DMS53 treated with DMSO at 0.1 percent for 48 hours (cell line): ENCODE measurements around the gene LRFN4.

ENCODE experiments used
- DNase-seq: peaks from one replicate; lab custom pipeline; 2025; ENCODE audit not compliant: unreplicated experiment; lab: John Stamatoyannopoulos, UW

LRFN4 gene

GRCh38 chr11:66858186-66858938 lies 1.5 kb downstream of the LRFN4 start:
- no peak for DNase-seq

GRCh38 chr11:66858939-66859685 lies 2.2 kb downstream of the LRFN4 start:
- no peak for DNase-seq

DNA sequence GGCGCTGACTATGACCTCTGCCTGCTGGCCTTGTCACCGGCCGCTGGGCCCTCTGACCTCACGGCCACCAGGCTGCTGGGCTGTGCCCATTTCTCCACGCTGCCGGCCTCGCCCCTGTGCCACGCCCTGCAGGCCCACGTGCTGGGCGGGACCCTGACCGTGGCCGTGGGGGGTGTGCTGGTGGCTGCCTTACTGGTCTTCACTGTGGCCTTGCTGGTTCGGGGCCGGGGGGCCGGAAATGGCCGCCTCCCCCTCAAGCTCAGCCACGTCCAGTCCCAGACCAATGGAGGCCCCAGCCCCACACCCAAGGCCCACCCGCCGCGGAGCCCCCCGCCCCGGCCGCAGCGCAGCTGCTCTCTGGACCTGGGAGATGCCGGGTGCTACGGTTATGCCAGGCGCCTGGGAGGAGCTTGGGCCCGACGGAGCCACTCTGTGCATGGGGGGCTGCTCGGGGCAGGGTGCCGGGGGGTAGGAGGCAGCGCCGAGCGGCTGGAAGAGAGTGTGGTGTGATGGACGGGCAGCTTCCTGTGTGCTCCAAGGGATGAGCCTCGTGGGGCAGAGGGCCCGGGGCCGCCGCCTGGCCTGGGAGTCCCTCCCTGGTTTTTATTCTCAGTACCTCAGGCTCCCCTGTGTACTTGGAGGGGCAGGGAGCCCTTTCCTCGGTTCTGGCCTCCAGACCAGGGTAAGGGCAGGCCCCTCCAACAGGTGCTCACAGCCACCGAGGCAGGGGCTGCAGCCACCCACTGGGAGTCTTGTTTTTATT lies 3.0 kb downstream of the LRFN4 start:
- no peak for DNase-seq

- no peak for DNase-seq
These were observed 3.6 kb downstream of the LRFN4 start for GRCh38 chr11:66860449-66860831.

DNA sequence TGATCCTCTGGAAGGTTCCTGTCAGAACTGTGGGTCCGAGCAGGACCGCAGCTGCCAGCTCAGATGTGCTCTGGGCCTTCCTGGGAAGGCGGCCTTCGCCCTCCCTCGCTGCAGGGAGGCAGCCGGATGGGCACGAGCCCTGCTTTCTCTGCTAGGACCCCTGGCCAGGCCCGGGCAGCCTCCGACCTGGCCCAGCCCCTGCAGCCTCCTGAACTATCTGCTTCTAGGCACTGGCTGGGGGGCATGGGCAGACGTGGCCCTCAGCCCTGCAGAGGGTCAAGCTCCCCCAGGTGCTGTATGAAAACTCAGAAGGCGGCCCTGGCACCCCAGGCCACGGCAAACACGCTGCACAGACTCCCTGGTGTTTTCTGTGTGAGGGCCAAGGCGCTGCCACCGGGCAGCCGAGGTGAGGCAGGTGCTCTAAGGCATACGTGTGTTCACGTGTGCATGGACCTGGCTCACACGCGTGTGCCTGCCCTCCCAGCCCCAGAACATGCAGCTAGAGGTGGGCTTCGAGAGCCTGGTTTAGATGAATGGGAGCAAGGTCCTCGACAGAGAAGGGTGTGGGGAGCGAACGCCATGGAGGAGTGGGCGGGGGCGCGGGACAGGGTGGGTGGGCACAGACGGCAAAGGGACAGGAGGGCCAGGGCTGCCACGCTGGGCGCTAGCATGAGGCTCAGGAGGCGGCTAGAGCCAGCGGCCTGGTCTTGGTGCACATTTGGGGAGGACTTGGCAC lies 4.3 kb downstream of the LRFN4 start:
- DNase-seq: no peak

DNA sequence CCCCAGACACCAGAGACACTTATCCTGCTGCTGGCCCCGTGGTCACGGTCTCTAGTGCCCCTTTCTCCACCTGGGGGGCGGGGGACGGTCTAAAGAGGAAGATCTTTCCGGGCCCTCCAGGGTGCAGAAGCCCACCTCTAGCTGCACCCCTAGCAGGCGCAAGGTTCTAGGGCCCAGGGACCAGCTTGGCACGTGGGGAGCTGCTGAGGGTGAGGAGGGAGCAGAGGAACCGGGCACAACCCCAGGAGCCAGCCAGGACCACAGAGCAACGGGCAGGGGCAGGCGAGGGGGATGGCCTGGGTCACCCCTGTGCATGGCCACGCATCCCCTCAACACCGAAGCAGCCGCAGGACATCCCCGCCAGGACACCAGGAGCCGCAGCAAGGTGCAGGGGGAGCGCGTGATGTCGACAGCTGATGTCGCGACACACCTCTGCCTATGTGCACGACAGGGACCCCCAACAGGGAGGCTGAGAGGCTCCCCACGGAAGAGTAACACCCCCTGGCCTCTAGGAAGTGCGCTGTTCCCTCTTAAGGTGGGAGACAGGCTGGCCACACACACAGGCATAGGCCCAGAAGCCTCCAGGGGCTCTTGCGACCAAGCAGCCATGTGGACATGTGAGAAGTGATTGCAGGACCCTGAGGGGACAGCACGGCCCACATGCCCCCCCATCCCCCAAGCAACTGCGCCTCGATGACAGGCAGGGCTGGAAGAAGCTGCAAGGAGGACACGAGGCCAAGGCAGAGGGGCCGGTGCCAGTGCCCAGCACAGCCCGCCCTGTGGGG lies 5.1 kb downstream of the LRFN4 start:
- DNase-seq: no peak

- DNase-seq: no peak
These were observed 5.7 kb downstream of the LRFN4 start for GRCh38 chr11:66862559-66863037.

- no peak for DNase-seq
These were observed 6.7 kb downstream of the LRFN4 start for GRCh38 chr11:66863428-66864125.

- peak; percentile 75 for DNase-seq
These were observed 7.5 kb downstream of the LRFN4 start for GRCh38 chr11:66864172-66864901.

- peak; percentile 70 for DNase-seq
These were observed 8.2 kb downstream of the LRFN4 start for GRCh38 chr11:66864924-66865697.

DNA sequence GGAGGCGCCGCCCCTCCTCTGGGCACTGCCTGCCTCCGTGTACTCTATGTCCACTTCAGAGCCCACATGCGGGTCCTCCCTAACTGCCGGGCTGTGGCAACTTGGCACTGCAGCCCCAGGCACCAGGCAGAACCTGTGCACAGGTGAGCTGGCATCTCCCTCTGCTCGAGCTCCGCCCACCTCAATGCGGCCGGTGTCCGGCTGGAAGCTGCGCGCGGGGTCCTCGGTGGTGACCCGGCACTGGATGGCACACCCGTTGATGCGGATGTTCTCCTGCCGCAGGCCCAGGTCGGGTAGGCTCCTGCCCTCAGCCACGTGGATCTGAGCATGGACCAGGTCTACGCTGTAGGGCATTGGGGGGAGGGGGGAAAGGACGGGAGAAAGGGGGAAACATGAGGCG lies 9.1 kb downstream of the LRFN4 start:
- no peak for DNase-seq

GRCh38 chr11:66866511-66866986 lies 9.7 kb downstream of the LRFN4 start:
- DNase-seq: no peak

DNA sequence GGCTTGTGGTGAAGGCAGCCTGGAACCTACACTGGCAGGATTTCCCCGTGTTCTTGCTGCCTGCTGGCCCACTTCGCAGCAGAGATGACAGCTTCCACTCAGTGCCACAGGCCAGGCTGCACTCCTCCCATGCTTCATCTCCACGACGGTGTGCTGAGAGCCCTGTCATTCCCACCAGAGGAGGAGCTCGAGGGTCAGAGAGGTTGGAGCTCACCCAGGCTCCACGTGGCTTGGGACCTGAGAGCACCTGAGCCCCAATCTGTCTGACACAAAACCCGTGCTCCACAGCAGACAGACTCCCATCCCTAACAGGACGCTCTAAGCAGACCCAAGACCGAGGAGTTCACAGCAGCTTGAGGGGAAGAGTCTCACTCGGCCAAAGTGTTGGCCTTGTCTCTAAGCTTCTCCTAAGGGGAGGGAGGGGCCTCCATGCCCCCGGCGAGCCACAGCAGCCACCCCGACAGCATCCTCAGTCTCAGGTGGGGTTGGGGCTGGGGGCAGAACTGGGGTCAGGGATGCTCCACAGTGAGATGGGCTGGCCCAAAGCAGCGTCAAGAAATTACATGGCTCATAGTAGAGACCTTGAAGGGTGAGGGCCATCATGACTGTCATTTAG lies 10.7 kb downstream of the LRFN4 start:
- no peak for DNase-seq

- no peak for DNase-seq
These were observed 11.3 kb downstream of the LRFN4 start for GRCh38 chr11:66868082-66868725.

- no peak for DNase-seq
These were observed 12.1 kb downstream of the LRFN4 start for GRCh38 chr11:66868726-66869566.

DNA sequence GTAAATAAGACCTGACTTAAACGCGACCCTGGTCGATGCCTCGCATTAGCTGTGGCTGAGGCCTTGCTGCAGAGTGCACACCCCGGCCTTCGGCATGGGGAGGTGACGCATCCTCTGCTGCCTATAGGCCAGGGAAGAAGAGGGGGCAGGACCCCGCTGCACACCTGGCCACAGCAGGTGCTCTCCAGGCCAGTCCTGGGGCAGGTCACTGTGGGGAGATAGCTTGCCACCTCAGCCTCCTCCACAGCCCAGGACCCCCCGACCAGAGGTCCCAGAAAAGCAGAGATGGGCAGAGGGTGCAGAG lies 12.7 kb downstream of the LRFN4 start:
- no peak for DNase-seq
